HG02571 (cell line): Measurements from ENCODE around the gene C2CD4C.
"Not testable (repeated sequence)": the region's sequence is repeated elsewhere in the genome, so short reads cannot be mapped to it uniquely, and the experiment has no call there.

ENCODE experiments used
- ATAC-seq: cut with Tn5 transposase; IDR thresholded peaks from one replicate; pipeline ENCODE4 v1.9.1; 2021; ENCODE audit warnings: mild to moderate bottlenecking, moderate library complexity; ENCODE audit not compliant: unreplicated experiment

The C2CD4C gene

DNA sequence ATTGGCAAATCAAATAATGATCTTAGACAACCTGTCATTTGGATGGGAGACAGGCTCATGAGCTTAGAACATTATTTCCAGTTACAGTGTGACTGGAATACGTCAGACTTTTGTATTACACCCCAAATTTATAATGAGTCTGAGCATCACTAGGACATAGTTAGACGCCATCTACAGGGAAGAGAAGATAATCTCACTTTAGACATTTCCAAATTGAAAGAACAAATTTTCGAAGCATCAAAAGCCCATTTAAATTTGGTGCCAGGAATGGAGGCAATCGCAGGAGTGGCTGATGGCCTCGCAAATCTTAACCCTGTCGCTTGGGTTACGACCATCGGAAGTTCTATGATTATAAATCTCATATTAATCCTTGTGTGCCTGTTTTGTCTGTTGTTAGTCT is 22.8 kb downstream of the C2CD4C start:
- not testable (repeated sequence) for ATAC-seq

- ATAC-seq: no peak
These were observed 24.2 kb downstream of the C2CD4C start for GRCh38 chr19:384799-385169.

DNA sequence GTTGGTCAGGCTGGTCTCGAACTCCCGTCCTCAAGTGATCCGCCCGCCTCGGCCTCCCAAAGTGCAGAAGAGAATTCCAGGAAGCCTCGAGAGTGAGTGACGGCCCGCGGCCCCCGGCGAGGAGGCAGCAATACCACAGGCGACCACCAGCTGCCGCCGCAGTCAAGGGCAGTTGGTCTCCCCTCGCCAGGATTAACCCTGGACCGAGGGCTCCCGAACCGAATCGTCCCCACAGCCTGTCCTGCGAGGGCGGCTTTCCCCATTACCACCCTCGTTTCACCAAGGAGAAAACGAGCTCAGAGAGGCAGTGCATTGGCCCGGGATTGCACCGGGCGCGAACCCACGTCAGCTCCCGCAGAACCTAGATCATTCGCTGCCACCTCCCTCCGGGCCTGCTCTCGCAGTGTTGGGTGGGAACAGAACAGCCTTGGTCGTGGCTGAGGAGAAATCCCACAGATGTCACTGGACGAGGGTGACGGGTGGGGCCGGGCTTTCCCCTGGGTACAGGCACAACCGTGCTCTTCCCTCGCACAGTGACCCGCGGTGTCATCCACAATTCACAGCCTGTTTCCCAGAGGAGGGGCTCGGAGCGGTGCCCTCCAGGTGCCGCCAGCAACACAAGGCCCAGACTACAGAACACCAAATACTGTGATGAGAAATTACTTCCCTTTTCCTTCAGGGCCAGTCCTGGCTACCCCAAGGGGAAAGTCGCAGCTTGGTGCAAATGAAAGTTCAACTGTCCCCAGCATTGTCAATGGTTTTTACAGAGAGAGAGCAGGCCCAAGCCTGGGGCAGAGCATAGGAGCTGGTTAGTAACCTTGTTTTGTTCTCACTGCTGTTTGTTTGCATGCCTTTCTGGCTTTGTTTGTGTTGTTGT is 24.8 kb downstream of the C2CD4C start:
- no peak for ATAC-seq

GRCh38 chr19:383040-383439 is 25.9 kb downstream of the C2CD4C start:
- no peak for ATAC-seq

DNA sequence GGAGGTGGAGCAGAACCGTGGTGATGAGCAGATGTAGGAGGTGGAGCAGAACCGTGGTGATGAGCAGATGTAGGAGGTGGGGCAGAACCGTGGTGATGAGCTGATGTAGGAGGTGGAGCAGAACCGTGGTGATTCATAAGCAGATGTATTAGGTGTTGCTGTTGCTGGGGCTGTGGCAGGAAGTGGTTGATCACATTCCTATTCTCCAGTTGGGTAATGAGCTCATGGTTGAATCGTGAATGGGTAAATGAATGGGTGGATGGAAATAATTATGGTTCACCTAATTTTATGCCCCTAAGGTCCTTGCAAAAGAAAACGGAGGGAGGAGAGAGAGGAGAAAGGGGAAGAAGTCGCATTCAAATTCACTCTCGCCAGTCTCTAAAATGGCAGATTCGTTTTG is 26.4 kb downstream of the C2CD4C start:
- not testable (repeated sequence) for ATAC-seq

GRCh38 chr19:381901-382300 is 27.0 kb downstream of the C2CD4C start:
- not testable (repeated sequence) for ATAC-seq

DNA sequence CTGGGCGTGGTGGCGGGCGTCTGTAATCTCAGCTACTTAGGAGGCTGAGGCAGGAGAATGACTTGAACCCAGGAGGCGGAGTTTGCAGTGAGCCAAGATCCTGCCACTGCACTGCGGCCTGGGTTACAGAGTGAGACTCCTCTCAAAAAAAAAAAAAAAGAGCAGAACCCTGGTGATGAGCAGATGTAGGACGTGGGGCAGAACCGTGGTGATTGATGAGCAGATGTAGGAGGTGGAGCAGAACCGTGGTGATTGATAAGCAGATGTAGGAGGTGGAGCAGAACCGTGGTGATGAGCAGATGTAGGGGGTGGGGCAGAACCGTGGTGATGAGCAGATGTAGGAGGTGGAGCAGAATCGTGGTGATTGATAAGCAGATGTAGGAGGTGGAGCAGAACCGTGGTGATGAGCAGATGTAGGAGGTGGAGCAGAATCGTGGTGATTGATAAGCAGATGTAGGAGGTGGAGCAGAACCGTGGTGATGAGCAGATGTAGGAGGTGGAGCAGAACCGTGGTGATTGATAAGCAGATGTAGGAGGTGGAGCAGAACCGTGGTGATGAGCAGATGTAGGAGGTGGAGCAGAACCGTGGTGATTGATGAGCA is 28.2 kb downstream of the C2CD4C start:
- ATAC-seq: not testable (repeated sequence)

GRCh38 chr19:379796-380195 is 29.2 kb downstream of the C2CD4C start:
- no peak for ATAC-seq

DNA sequence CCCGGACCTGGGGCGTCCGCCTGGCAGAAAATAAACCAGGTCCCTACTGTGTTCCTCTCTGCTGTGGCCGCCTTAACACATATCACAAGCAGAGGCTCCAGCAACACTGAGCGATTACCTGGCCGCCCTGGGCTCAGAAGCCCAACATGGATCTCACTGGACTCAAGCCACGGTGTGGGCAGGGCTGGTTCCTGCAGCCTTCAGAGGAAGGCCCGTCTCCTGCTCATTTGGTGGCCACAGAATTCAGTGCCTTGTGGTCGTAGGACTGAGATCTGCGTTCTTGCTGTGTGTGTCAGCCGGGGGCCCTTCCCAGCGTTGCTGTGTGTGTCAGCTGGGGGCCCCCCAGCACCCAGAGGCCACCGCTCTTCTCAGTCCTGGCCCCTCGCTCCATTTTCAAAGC is 30.2 kb downstream of the C2CD4C start:
- no peak for ATAC-seq

DNA sequence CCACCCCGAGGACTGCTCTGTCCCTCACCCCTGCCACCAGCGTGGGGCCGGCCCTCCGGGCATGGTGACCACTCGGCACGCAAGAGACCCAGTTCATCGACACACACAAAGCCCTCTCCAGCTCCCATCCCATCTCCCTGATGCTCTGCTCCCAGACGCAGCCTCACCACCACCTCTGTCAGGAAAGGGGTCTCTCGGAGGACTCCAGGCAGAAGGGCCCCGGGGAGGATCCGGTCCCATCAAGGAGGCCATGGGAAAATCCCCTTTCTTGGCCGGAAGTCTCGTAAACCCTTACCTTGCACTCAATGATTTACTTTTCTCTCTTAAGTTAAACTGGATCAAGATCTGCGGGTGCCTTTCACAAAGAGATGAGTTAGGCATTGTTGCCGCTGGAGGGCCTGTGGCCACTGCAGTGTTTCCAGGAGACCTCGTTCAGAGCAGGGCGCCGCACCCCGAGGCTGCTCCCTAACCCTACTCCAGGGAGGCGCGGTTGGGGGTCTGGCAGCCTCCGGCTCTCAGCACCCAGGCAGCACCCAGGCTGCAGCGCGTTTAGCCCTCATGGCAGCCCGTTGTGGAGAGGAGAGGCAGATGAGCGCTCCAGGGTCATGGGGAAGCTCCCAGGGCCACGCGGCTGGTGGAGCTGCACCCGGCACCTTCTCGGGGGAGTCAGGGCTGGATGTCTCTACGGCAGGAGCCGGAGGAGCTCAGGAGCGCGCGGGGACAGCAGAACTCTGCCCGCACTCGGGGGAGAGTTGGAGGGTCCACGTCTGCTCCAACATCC is 31.0 kb downstream of the C2CD4C start:
- ATAC-seq: no peak

DNA sequence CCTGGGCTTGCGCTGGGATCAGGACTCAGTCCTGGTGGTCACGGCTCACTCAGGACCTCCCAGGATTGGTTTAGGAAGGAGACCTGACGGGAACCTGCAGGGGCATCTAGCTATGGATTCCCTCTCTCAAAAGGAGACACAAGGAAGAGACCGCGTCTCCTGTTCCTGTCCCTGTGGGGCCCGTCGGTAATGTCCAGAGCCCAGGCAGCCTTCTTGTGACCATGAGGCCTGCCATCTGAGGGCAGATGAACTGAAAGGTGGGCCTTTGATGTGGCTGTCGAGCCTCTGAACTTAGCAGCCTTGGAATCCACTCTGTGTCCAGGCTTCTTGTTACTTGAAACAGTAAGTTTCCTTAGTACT is 32.9 kb downstream of the C2CD4C start:
- no peak for ATAC-seq

- ATAC-seq: no peak
These were observed 33.4 kb downstream of the C2CD4C start for GRCh38 chr19:375395-376110.

DNA sequence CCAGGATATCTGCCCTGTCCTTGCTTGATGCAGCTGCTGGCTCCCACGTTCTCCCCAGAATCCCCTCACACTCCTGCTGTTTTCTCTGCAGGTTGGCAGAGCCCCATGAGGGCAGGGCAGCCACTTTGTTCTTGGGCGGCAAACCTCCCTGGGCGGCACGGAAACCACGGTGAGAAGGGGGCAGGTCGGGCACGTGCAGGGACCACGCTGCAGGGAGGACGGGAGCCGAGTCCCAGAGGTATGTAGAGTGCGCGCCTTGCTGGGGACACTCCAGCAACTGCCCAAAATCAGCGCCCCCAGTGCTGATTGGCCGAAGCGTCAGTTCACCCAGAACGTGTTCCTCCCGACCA is 34.1 kb downstream of the C2CD4C start:
- ATAC-seq: no peak

DNA sequence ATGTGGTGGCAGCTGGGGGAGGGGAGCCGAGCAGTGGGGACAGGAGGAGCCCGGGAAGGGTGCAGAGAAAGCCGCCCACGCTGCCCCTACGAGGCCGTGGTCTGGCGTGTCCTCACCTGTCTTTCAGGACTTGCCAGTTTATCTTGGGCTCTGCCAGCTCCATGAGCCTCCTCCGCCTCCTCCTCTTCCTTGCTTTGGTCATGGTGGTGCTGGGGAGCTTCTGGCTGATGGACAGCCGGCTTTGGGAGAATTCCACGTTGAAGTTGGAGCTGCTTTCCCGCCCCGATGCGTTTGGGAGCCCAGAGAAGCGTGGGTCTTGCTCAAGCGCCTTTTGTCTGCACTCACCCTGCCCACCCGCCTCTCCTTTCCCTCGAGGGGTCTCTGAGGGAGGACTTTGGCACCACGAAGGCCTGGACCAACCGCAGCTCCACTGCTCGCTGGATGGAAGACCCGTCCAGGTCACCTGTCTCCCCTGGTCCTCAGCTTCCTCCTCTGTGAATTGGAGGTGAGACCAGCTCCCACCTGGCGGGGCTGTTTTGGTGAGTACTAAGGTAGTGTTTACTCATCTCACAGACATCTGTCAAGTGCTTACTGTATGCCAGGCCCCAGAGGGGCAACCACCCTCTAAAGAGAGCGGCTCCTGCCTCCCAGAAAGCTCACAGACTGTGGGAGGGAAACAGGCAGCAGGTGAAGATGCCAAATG is 34.6 kb downstream of the C2CD4C start:
- no peak for ATAC-seq

DNA sequence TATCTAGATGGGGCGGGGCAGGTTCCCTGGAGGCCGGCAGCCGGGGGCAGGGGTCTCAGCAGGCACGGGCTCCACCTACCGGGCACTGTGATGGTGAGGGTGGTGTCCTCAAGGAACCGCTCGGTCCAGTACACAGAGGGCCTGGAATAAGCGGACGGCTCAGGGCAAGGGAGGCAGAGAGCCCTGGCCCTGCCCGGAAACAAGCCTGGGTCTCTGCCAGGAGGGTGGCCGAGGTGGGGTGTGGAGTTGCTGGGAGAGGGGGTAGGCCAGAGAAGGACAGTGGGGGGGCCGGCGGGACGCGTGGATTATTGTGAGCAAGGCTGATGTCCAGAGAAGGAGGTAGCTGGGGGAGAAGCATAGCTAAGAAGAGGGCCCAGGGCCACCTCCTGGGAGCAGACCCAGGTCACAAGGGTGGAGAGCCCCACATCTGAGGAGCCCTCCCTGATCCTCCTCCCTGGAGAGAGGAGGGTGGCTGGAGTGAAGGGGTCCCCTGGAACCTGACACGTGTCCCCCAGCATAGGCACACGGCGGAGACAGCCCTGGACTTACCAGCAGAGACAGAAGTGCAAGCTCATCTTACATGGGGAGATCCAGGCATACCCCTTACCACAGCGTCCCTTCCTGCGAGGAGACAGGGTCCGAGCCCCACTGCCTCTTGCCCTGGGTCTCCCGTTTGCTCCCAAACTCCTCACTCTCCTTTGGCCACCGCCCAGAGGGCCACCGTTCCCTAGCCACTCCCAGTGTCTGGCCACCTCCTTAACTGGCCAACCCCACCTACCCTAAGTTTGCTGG is 35.4 kb downstream of the C2CD4C start:
- ATAC-seq: no peak

DNA sequence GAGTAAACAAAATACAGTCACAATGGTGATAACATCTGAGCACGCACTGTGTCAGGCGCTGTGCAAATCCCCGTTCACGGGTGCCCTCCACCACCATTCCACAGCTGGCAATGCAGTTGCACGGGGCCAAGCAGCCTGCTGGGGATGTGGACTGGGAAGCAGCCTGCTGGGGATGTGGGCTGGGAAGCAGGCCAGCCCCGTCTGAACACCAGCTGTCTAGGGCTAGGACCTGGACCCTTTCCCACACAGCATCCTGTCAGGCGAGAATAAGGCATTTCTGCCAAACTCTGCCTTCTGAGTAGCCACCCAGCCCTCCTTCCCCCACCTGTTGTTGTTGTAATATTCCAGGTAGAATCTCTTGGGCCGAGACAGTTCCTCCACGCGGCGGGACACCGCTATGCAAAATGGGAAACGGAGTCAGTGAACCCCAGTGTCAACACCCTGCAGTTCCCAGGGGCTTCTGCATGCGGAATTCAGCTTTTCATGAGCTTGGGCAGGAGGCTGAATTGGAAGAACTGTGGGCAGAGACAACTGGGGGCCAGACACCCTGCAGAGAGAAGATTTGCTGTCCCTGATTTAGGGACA is 36.5 kb downstream of the C2CD4C start:
- ATAC-seq: no peak

DNA sequence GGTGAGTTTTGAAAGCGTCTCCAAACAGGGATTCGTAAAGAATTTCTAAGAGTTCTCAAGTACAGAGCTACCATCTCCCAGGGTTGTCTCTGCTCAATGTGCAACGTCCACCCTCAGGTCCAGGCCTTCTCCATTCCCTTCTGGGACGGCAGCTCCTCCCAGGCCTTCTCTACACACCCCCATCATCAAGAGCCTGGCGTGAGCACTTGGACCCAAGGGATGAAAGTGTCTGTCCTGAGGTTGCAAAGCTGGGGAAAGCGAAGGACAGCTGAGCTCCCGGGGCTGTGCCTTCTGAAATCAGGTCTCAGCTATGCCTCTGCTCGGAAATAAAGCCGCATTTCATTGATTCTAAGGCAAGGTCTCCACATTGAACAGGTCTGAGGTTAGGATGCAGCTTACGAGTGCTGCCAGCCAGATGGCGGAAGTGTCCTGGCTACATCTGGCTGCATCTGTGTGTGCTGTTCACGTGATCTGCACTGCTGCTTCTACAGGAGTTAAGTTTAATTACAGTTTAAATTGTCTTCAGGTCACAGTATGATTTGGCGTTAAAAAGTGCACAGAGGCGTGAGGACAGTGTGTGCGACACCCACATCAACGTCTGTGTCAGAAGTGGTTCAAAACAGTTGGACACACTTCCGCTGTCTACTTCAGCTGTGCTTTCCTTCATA is 37.3 kb downstream of the C2CD4C start:
- no peak for ATAC-seq

- no peak for ATAC-seq
These were observed 38.2 kb downstream of the C2CD4C start for GRCh38 chr19:370641-371330.
